Right lobe of liver (tissue), 6 donors: Measurements from ENCODE around the gene CARHSP1. TPM values are rescaled to one million over a fixed set of nuclear protein-coding genes. Genes with fewer than 3 reads are reported as not detected.
A peak's percentile ranks its signal among the peaks of the same experiment; 100 is the strongest.
"Not testable (repeated sequence)": the region's sequence is repeated elsewhere in the genome, so short reads cannot be mapped to it uniquely, and the experiment has no call there.

Experiments
- ATAC-seq, 4 donors: fragments of 200-7000 bp; cut with Tn5 transposase; one replicate each; pipeline ENCODE4 v1.9.1; 2020; ENCODE audit warnings: mild to moderate bottlenecking in 4 of 4, moderate library complexity in 4 of 4
- DNase-seq, 3 donors: peaks; one replicate each; pipeline ENCODE4 v3.0.0-alpha.2; 2020
- H3K27ac ChIP-seq, 3 donors: fragments of 200-600 bp; one replicate each; pipeline ENCODE4 v1.8.0; 2022
- H3K27me3 ChIP-seq, 2 donors: fragments of 200-600 bp; one replicate each; pipeline ENCODE4 v1.8.0; 2022
- H3K36me3 ChIP-seq, 4 donors: fragments of 200-600 bp; sonication (generic) in 1 of 4; one replicate each; pipeline versions ENCODE4 v1.5.1 to v1.8.0; 2017 to 2022; ENCODE audit warnings: control low read depth in 1 of 4
- H3K4me1 ChIP-seq, 4 donors: fragments of 200-600 bp; sonication (generic) in 1 of 4; one replicate each; pipeline versions ENCODE4 v1.5.1 to v1.8.0; 2017 to 2022; ENCODE audit warnings: control low read depth in 1 of 4
- H3K4me3 ChIP-seq, 3 donors: fragments of 200-600 bp; one replicate each; pipeline ENCODE4 v1.8.0; 2022
- H3K9me3 ChIP-seq, 4 donors: fragments of 200-600 bp; sonication (generic) in 1 of 4; one replicate each; pipeline versions ENCODE4 v1.5.1 to v1.8.0; 2017 to 2022; ENCODE audit warnings: control low read depth in 1 of 4
- POLR2A ChIP-seq: fragments of 450-650 bp; IDR thresholded peaks from one replicate; pipeline ENCODE4 v1.6.1; 2017; ENCODE audit warnings: antibody characterized with exemption, mild to moderate bottlenecking
- WGBS: methylation state at CpG from one replicate; pipeline ENCODE4 v1.1.6; 2018; ENCODE audit warnings: low coverage, low lambda C conversion rate; ENCODE audit not compliant: insufficient coverage; ENCODE audit errors: missing lambda C conversion rate; 5-methylcytosine and 5-hydroxymethylcytosine counted together
- intact Hi-C, 2 donors: fragments of 100-400 bp; cut with DNase I; formaldehyde crosslinking; loops; one replicate each; pipeline versions ENCODE4 v1.11.2 to v1.14.1; 2022
- long read RNA-seq: library from polyadenylated mRNA; unstranded; transcript quantifications from one replicate; pipeline ENCODE4 v2.0.0, GENCODE V29; 2019
- total RNA-seq, 6 experiments: library from RNA; depleted of rRNA in 2 of 6; stranded (reverse); fragments of >200 nt in 2 of 6; fragmentation: NEBNext Ultra II Directional in 3 of 6; extraction: Animal tissue kit (Norgen Biotek cat#: 25700) in 3 of 6; gene quantifications; one replicate each; pipeline versions ENCODE4 v1.1.0 to v1.2.4, GENCODE V29; 2016 to 2023
- TF ChIP-seq, protein P1 (sequence below), 4 donors: fragments of 200-600 bp in 3 of 4; fragments of 450-650 bp in 1 of 4; IDR thresholded peaks; one replicate each; pipeline versions ENCODE4 v1.5.1 to v1.8.0; 2016 to 2022; ENCODE audit warnings: antibody characterized with exemption in 4 of 4, mild to moderate bottlenecking in 2 of 4
- donor health status: DM: no; HTN: yes; CAD: no.
- donor health status: DM: no; HTN: no; CAD: no.
- donor health status: DM: no; HTN: no; CAD: no.
- donor health status: DM: no; HTN: yes; CAD: no.
- donor health status: DM: no; HTN: yes; CAD: no.

CARHSP1 gene
- total RNA-seq, result 100 to 1,000 TPM in 1 of 6 experiments, 10 to 100 TPM in 5; 61.5 to 132 (median 73.1) TPM
- long read RNA-seq, transcript CARHSP1-201 (4 exons, 746 nt), result major isoform, 10 of 17 reads
- long read RNA-seq, partial matches to known transcripts, result 2 of 17 reads
- long read RNA-seq, other reads (novel, unspliced or antisense), result 4 of 17 reads

- intact Hi-C loops, result loop anchor here in 1 of 2 donors (10.0 kb wide), 1 partner anchor 64 kb away; no protein-coding TSS in a partner anchor
- Histone ChIP-seq H3K4me3 (peak within 1 kb of the TSS; percentile 88 to 99 (median 92)), H3K9me3 (no peaks in the 10 kb centered on the region), H3K27me3 (no peaks in the 10 kb centered on the region), H3K36me3 (no peaks in the 10 kb centered on the region), H3K4me1 (peaks cover 0 to 47% (median 22%) of the 10 kb centered on the region in 4 donors), H3K27ac (peak within 1 kb of the TSS; percentile 78 to 89 (median 89))
- TF ChIP-seq, protein P1, sequence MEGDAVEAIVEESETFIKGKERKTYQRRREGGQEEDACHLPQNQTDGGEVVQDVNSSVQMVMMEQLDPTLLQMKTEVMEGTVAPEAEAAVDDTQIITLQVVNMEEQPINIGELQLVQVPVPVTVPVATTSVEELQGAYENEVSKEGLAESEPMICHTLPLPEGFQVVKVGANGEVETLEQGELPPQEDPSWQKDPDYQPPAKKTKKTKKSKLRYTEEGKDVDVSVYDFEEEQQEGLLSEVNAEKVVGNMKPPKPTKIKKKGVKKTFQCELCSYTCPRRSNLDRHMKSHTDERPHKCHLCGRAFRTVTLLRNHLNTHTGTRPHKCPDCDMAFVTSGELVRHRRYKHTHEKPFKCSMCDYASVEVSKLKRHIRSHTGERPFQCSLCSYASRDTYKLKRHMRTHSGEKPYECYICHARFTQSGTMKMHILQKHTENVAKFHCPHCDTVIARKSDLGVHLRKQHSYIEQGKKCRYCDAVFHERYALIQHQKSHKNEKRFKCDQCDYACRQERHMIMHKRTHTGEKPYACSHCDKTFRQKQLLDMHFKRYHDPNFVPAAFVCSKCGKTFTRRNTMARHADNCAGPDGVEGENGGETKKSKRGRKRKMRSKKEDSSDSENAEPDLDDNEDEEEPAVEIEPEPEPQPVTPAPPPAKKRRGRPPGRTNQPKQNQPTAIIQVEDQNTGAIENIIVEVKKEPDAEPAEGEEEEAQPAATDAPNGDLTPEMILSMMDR (IDR thresholded peaks at IDR 0.05), result no peak
- TF ChIP-seq POLR2A, result peak; percentile 61
- DNase-seq (peak; percentile 91 to 95 (median 91)), ATAC-seq (peak; percentile 69 to 87 (median 74))
- 0% methylated on average over 2 of the region's 83 CpGs for WGBS
These were observed at the start of gene CARHSP1 for GRCh38 chr16:8868416-8869211. CARHSP1 (minus strand) TSS chr16:8869006; CDS start chr16:8859328, 9,678 bp downstream.

DNA sequence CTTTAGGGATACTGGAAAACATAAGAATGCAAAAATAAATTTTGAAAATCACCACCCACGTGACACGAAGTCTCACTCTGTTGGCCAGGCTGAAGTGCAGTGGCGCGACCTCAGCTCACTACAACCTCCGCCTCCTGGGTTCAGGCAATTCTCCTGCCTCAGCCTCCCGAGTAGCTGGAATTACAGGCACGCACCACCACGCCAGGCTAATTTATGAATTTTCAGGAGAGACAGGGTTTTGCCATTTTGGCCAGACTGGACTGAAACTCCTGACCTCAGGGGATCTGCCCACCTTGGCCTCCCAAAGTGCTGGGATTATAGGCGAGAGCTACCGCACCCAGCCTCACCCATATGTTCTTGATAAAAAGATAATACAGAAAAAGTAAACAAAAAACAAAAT is 48.5 kb upstream of the CARHSP1 start:
- ATAC-seq, DNase-seq, H3K4me3 ChIP-seq, H3K4me1 ChIP-seq, H3K27me3 ChIP-seq, intact Hi-C loops, H3K9me3 ChIP-seq, H3K27ac ChIP-seq: not testable (repeated sequence)
- H3K36me3 ChIP-seq, result peaks cover 5 to 98% (median 33%) of the 10 kb centered on the region in 4 donors
- WGBS, result 91% methylated on average over 10 of the region's 10 CpGs

GRCh38 chr16:8916541-8917225 is 47.9 kb upstream of the CARHSP1 start:
- Histone ChIP-seq H3K4me3 (no peak overlapping the region), H3K36me3 (peaks cover 5 to 98% (median 31%) of the 10 kb centered on the region in 4 donors), H3K27ac (no peak overlapping the region), H3K9me3 (no peaks in the 10 kb centered on the region), H3K4me1 (no peaks in the 10 kb centered on the region), H3K27me3 (no peaks in the 10 kb centered on the region)
- no peak for TF ChIP-seq POLR2A
- TF ChIP-seq, protein P1 (IDR thresholded peaks at IDR 0.05), result no peak
- intact Hi-C loops, result no loop called here
- DNase-seq (no peak), ATAC-seq (no peak)
- WGBS, result 73% methylated on average over 5 of the region's 5 CpGs

DNA sequence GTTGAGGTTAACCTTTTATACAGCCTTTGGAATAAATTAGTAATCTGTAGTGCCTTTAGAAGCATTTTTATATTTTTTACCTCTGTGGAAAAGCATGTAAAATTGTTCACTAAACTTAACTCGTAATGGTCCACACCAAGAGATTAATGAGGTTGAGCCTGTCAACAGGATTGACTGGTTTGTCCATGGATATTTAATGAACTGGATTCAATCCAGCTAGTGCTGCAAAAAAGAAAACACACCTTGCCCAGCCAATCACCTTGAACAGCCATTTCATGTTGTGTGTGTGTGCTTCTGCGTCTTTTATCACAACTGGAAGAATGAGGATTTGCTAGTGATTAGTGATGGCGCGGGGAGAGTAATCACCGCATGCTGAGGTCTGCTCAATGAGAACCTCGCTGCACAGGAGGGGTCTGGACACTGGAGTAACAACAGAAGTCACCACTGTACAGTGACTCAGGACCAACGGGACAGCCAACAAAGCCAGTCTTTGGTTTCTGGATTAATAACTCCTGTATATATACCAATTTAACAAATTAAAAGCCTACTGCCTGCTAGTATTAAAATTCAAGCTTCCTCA is 47.0 kb upstream of the CARHSP1 start:
- WGBS, result 84% methylated on average over 5 of the region's 7 CpGs
- intact Hi-C loops, result no loop called here
- H3K27ac ChIP-seq, result no peak overlapping the region
- no peak for ATAC-seq
- DNase-seq, result no peak
- H3K4me3 ChIP-seq, result no peak overlapping the region
- no peaks in the 10 kb centered on the region for H3K27me3 ChIP-seq
- TF ChIP-seq POLR2A, result no peak
- TF ChIP-seq, protein P1 (IDR thresholded peaks at IDR 0.05), result no peak
- peaks cover 5 to 97% (median 28%) of the 10 kb centered on the region in 4 donors for H3K36me3 ChIP-seq
- no peaks in the 10 kb centered on the region for H3K4me1 ChIP-seq
- no peaks in the 10 kb centered on the region for H3K9me3 ChIP-seq
